Type B pancreatic cell (in vitro differentiated cells): ENCODE results near the gene BPIFB4. TPM values are rescaled to one million over a fixed set of nuclear protein-coding genes. Genes with fewer than 3 reads are reported as not detected.
A peak's percentile ranks its signal among the peaks of the same experiment; 100 is the strongest.

Experiments
- DNase-seq: peaks from one replicate; pipeline ENCODE4 v3.0.0; 2021; ENCODE audit warnings: mixed read lengths; ENCODE audit not compliant: unreplicated experiment; ENCODE audit errors: extremely low spot score
- H3K27ac Mint-ChIP-seq: 2 replicates; pipeline ENCODE4 v1.8.0; 2021; ENCODE audit warnings: mild to moderate bottlenecking, mixed read lengths
- H3K27me3 Mint-ChIP-seq: 2 replicates; pipeline ENCODE4 v1.8.0; 2021; ENCODE audit warnings: mixed read lengths
- H3K36me3 Mint-ChIP-seq: 2 replicates; pipeline ENCODE4 v1.8.0; 2021; ENCODE audit warnings: mixed read lengths
- H3K4me1 Mint-ChIP-seq: one replicate; pipeline ENCODE4 v1.8.0; 2021; ENCODE audit warnings: mixed read lengths; ENCODE audit not compliant: unreplicated experiment
- H3K4me3 Mint-ChIP-seq: 2 replicates; pipeline ENCODE4 v1.8.0; 2021; ENCODE audit warnings: mild to moderate bottlenecking, mixed read lengths
- H3K9me3 Mint-ChIP-seq: 2 replicates; pipeline ENCODE4 v1.8.0; 2021; ENCODE audit warnings: mixed read lengths
- CTCF ChIP-seq: fragments of 200-600 bp; sonication (generic); conservative IDR thresholded peaks from 2 replicates; pipeline ENCODE4 v1.5.0; 2021; ENCODE audit warnings: antibody characterized with exemption, mild to moderate bottlenecking
- total RNA-seq: library from RNA; stranded (reverse); gene quantifications from 2 replicates; pipeline ENCODE4 v1.2.1, GENCODE V29; 2021; ENCODE audit warnings: low replicate concordance

BPIFB4 gene
- total RNA-seq, 1 donor from 2014 or later: not detected

- peak; percentile 63 for DNase-seq
- no peak overlapping the region for H3K27ac Mint-ChIP-seq
- H3K27me3 Mint-ChIP-seq: peaks cover 44% of the 10 kb centered on the region
- H3K4me1 Mint-ChIP-seq: no peaks in the 10 kb centered on the region
- no peak for TF ChIP-seq CTCF
- H3K36me3 Mint-ChIP-seq: no peaks in the 10 kb centered on the region
- no peak overlapping the region for H3K4me3 Mint-ChIP-seq
- H3K9me3 Mint-ChIP-seq: peaks cover 5% of the 10 kb centered on the region
Observed at GRCh38 chr20:33124261-33124660, 44.8 kb downstream of the BPIFB4 start.

DNA sequence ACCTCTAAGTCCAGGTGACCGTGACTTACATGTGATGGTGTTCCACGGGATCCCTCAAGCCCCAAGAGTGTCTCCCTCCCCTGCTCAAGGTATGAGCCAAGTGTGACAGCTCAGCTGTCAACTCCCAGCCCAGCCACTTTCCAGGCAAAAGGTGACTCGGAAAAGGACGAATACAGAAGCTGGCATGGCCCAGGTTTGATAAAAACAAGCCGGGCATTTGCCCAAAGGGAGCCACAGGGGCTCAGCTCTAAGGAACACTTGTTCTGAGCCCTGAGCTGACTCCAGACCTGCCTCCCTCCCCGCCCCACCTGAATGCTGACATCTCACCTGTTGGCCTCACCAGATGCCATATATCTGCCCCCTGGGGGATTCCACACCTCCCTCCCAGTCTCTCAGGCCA, 45.6 kb downstream of the BPIFB4 start:
- H3K27me3 Mint-ChIP-seq: peaks cover 49% of the 10 kb centered on the region
- peaks cover 5% of the 10 kb centered on the region for H3K9me3 Mint-ChIP-seq
- no peak overlapping the region for H3K27ac Mint-ChIP-seq
- no peaks in the 10 kb centered on the region for H3K4me1 Mint-ChIP-seq
- peak; percentile 67 for DNase-seq
- H3K4me3 Mint-ChIP-seq: no peak overlapping the region
- H3K36me3 Mint-ChIP-seq: no peaks in the 10 kb centered on the region
- no peak for TF ChIP-seq CTCF

DNA sequence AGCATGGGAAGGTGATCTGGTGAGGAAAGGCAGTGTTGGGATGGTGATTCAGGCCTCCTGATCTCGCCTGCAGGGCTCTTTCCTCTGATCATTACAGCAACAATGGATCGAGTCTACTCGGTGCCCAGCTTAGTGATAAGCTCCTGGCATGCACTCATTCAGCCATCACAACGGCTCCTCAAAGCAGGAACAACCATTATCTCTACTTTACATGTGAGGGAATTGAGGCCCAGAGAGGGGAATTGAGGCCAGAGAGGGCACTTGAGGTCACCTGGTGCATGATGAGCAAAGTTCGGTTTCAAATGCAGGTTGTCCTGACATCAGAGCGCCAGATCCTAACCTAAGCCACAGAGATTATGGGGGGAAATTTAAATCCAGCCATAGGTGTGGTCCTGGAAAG, 46.5 kb downstream of the BPIFB4 start:
- TF ChIP-seq CTCF: no peak
- Mint-ChIP-seq H3K9me3 (no peaks in the 10 kb centered on the region), H3K27me3 (peaks cover 44% of the 10 kb centered on the region), H3K27ac (peak overlapping the region; percentile 32), H3K4me3 (no peak overlapping the region), H3K4me1 (no peaks in the 10 kb centered on the region), H3K36me3 (no peaks in the 10 kb centered on the region)
- DNase-seq: no peak

DNA sequence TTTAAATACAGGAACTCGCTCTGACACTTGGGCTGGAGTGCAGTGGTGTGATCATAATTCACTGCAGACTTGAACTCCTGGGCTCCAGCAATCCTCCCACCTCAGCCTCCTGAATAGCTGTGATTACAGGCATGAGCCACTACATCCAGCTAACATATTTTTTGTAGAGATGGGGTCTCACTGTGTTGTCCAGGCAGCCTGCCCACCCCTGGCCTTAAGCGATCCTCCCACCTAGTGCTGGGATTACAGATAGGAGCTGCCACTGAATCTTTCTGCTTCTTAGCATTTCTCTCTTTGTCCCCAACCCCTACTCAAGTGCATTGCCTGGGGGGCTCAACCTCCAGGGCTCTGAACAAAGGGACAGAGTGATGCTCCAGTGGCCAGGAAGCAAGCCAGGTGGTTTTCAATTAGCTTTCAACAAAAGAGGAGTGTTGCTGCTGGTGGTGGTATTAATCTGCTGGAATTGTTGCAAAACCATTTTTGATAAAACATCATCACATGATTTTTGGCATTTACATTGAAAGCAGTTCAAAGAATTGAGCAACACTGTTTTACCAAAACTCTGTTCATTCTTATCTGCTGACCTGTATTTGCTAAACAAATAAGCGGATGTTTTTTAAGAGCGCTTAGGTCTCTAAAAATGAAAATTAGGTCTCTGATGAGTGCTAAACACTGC, 48.1 kb downstream of the BPIFB4 start:
- peaks cover 37% of the 10 kb centered on the region for H3K27me3 Mint-ChIP-seq
- H3K4me1 Mint-ChIP-seq: no peaks in the 10 kb centered on the region
- H3K36me3 Mint-ChIP-seq: no peaks in the 10 kb centered on the region
- no peak for TF ChIP-seq CTCF
- H3K9me3 Mint-ChIP-seq: no peaks in the 10 kb centered on the region
- DNase-seq: no peak
- no peak overlapping the region for H3K4me3 Mint-ChIP-seq
- H3K27ac Mint-ChIP-seq: no peak overlapping the region

DNA sequence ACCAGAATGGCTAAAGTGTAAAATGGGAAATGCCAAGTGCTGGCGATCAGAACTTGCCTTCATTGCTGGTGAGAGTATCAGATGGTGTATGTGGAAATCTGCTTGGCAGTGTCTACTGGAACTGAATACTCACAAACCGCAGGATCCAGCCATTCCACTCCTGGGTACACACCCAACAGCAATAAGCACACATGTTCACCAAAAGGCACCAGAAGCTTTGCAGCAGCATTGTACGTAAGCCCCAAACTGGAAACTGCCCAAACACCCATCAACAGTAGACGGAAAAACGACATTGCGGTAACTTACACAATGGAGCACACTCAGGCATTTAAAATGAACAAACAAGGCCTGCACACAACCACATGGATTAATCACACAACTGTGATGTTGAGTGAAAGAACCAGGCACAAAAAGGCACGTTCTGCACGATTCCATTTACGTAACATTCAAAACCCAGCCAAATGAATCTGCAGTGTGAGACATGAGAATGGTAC, 51.2 kb downstream of the BPIFB4 start:
- TF ChIP-seq CTCF: no peak
- Mint-ChIP-seq H3K4me1 (no peaks in the 10 kb centered on the region), H3K27ac (no peak overlapping the region), H3K36me3 (no peaks in the 10 kb centered on the region), H3K9me3 (no peaks in the 10 kb centered on the region), H3K27me3 (peaks cover 24% of the 10 kb centered on the region), H3K4me3 (no peak overlapping the region)
- DNase-seq: no peak
